IPS-11a (cell line): Measurements from ENCODE around the gene PSMA3.

ENCODE experiments used
- H3K4me3 ChIP-seq: one replicate; pipeline ENCODE4 v1.5.1; 2013; ENCODE audit warnings: low read depth, low read length, control low read depth

PSMA3 gene

GRCh38 chr14:58270628-58271027 is 26.0 kb downstream of the PSMA3 start:
- H3K4me3 ChIP-seq, result no peak overlapping the region

GRCh38 chr14:58272588-58273372 is 28.1 kb downstream of the PSMA3 start:
- no peak overlapping the region for H3K4me3 ChIP-seq

DNA sequence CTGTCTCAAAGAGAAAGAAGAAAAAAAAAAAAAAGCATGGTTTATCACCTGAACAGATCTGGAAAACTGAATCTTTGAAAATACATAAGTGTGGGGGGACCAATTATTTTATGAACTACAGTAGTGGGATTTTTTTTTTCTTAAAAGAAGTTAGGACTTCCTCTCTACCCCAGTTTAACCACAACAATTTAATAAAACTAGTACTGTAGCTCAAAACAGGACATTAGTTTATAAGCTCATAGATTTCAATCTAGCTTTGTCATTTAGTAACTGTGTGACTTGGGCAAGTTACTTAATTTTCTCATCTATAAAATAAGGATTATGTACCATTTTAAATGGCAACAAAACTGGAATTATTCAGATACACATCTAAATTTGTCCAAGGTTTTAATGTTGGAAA is 30.2 kb downstream of the PSMA3 start:
- H3K4me3 ChIP-seq, result no peak overlapping the region

- H3K4me3 ChIP-seq, result no peak overlapping the region
These were observed 31.0 kb downstream of the PSMA3 start for GRCh38 chr14:58275527-58276190.

DNA sequence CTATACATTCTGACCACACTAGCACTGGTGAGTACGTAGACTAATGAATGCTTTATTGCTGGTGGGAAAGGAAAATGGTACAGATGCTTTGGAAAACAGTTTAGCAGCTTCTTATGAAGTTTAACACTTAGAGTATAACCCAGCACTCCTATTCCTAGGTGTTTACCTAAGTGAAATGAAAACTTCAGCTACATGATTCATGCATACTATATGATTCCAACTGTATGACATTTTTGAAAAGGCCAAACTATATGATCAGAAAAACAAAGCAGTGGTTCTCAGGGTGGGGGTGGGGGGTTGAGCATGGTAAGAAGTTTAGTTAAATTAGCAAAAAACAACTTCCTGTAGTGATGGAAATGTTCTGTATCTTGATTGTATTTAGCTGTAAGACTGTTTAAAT is 31.6 kb downstream of the PSMA3 start:
- H3K4me3 ChIP-seq, result no peak overlapping the region

DNA sequence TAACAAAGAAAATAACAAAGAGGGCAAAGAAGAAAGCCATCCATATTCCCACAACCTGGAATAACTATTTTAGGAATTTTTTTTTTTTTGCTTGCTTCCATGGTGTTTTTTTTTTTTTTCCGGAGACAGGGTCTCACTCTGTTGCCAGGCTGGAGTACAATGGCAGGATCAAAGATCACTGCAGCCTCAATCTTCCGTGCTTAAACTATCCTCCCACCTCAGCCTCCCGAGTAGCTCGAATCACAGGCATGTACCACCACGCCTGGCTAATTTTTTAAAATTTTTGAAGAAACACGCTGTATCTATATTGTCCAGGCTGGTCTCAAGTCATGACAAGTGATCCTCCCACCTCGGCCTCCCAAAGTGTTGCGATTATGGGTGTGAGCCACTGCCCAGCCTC is 33.5 kb downstream of the PSMA3 start:
- no peak overlapping the region for H3K4me3 ChIP-seq

DNA sequence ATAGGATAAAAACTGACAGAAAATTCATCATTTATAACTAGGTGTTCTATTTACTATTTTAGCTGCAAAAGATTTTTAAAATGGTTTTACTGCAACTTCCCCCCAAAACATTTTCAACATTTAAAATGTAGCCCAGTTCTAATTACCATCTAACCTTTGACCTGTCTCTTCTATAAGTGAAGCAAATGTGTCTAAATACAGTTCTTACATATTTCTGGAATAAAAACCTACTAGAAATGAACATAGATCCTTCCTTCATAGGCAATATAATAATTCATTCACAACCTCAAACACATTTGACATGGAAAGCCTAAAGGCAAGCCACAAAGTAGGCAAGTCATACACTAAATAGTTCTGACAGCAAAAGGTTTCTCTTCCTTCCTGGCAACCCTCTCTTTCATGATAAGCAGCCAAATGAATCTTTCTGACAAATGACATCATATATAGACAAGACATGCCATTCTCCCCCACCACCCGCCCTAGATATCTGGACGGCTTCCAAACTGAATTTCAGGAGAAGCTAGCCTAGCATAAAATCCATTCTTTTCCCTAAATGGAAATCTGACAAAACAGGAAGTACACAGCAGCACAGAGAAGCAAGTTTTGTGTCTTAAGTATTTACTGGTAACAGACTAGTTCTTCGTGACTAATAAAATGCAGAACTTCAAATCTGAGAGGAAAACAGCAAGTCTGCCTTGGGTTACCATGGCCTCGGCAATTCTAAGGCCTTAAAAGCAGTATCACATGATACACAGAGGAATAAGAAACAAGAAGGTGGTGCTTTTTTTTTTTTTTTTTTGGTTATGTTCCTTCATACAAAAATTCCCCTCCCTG is 36.5 kb downstream of the PSMA3 start:
- H3K4me3 ChIP-seq, result no peak overlapping the region

- H3K4me3 ChIP-seq, result no peak overlapping the region
These were observed 37.3 kb downstream of the PSMA3 start for GRCh38 chr14:58281969-58282368.

DNA sequence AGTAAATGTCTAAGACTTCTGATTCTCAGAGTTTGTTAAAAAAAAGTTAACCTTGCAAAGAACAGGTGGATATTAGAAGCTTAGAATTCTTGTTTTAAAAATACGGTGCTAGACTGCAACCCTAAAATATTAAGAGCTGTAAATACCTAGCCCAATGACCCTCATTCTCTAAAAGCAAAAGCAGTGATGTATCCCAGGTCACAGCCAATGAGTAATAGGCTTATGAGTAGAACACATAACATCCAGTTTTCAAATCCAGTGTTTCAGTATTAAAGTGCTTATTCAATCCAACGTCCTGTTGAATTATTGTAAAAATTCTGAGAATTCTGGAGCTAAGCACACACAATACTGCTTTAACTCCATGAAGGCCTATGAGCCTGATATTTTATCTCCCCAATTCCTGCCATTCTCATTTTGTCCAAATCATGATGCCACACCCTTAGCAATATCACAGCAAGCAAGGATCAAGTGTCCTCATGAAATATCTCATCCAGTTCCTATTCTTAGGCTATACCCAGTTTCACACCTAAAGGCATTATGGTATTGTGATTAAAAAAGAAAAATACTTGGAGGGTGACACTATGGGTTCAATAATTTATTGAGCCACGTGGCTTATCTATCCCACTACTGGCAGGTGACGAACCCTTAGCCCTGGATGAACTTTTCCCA is 38.4 kb downstream of the PSMA3 start:
- no peak overlapping the region for H3K4me3 ChIP-seq

DNA sequence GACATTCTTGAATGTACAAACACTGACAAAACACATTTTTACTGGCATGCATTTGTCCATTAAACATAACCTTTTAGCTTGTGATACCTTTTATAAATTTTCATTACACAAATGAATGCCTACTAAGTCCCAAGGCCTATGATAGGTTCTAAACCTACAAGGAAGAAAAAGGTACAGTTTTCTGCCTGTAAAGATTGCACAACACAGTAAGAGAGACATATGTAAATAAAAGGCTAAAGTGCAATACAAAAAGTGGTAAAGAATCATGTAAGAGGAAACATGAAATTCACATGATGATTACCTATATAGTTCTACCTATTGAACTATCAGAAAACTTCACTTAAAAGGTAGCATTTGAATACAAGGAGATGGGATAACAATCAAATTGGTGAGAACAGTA is 39.1 kb downstream of the PSMA3 start:
- no peak overlapping the region for H3K4me3 ChIP-seq

DNA sequence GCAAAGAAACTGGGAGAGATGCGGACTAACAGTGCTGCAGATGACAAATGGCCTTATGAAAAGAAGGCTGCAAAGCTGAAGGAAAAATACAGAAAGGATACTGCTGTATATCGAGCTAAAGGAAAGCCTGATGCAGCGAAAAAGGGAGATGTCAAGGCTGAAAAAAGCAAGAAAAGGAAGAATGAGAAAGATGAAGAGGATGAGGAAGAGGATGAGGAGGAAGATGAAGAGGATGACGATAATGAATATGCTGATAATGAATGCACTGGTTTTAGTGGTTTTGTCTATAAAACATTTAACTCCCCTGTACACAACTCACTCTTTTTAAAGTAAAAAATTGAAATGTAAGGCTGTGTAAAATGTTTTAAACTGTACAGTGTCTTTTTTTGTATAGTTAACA is 40.5 kb downstream of the PSMA3 start:
- H3K4me3 ChIP-seq, result no peak overlapping the region

GRCh38 chr14:58287607-58288042 is 43.0 kb downstream of the PSMA3 start:
- H3K4me3 ChIP-seq, result no peak overlapping the region

DNA sequence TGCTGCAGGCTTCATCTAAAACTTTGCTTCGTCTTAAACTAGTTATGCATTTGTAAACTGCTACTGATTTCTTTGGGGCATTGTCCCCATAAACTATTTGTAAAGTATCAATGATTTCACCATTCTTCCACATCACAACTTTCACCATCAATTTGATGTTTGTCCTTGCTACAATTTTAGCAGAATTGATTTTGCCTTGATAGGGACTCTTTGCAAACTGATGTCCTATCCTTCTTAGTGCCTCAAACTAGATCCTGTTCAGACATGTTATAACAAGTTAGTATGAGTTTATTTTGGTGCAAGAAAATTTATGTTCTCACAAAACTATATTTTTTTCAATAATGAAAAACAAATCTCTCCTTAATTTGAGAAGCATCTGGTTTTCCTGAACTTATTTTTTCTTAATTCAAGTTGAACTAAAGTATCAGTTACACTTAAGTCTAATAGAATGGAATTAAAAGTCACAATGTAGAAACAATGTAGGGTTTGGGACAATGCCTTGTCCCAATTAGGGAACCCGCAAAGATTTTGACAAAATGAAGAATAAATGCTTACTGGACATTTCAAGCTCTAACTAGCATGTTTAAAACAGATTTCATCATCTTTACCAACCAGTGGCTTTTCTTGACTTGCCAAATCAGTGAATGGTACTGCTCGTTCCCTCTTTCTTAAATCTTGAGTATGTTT is 43.6 kb downstream of the PSMA3 start:
- no peak overlapping the region for H3K4me3 ChIP-seq

- no peak overlapping the region for H3K4me3 ChIP-seq
These were observed 47.0 kb downstream of the PSMA3 start for GRCh38 chr14:58291646-58292045.

DNA sequence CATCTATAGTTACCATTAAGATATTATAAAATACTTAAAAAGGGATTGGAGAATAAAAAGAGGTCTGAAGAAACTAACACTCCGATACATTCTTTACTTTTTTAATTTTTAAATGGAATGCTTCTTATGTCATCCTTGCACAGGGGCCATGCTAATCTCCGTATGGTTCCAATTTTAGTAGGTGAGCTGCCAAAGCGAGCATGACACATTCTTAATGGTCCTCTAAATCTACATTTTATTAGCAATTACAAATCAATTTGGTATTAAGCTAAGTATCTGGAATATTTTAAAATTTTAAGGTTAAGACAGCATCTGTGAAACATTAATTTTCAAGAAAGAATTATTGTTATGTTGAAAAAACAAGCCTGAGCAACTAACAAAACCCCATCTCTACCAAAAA is 47.5 kb downstream of the PSMA3 start:
- H3K4me3 ChIP-seq, result no peak overlapping the region

- no peak overlapping the region for H3K4me3 ChIP-seq
These were observed 49.6 kb downstream of the PSMA3 start for GRCh38 chr14:58294201-58294600.

DNA sequence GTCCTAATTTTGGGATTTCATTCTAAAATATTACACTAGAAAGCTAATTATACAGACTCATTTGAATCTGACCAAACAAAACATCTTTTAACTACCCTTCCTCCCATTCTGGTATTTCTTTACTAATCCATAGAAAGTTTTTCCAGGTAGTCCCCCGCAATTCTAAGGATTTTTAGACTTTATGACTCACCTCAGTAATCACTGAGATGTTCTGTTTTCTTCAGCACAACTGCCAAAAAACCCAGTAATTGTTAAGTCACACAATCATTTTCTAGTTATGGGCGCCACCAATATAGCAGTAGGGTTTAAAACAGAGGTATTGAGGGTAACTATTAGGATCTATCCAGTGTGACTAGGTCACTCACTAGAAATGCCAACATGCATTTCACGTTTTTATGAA is 52.1 kb downstream of the PSMA3 start:
- H3K4me3 ChIP-seq, result peak overlapping the region; percentile 95

- peak overlapping the region; percentile 95 for H3K4me3 ChIP-seq
These were observed 52.7 kb downstream of the PSMA3 start for GRCh38 chr14:58297412-58297761.

DNA sequence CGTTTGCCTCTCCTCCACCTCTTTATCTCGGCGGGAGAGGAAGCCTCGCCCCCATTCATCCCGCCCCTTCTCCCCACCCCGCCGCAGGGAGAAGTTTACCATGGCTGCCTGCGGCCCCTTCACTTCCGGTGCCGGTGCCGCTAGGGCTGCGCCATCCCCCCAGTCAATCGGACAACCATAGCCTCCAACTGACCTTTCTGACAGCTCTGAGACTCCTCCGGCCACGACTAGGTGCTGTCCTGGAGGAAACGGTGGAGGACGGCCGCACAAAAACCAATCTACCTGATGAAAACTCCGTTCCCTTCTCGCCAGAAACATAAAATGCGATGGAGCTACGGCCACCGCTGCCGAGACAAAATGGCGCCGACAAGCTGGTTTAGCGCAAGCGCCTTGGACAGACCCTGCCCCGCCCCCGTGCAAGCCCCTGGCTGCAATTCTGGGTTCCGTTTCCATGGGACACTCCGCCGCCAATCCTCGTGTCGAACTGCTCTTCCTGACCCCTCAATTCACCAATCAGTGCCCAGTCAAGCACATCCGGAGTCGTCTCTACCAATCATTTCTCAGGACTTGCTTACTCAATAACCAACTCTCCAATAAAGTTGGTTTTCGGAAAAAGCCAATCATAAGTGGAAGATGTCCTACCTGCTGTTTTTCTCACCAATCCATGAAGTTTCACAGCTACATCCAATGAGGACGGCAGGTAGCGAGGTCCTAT is 53.3 kb downstream of the PSMA3 start:
- H3K4me3 ChIP-seq, result peak overlapping the region; percentile 95
